ENCODE measurements around the gene FBLN7.
"Not testable (repeated sequence)": the region's sequence is repeated elsewhere in the genome, so short reads cannot be mapped to it uniquely, and the experiment has no call there.

The FBLN7 gene

GRCh38 chr2:112201696-112202430 is 63.7 kb downstream of the FBLN7 start:
- no peak for DNase-seq
- in situ Hi-C loops (cut with MboI; ENCODE audit: low pct_unique_long_range_greater_than_20kb, low sequenced_read_pairs), result no loop called here

GRCh38 chr2:112204411-112204810 is 66.2 kb downstream of the FBLN7 start:
- in situ Hi-C loops (cut with MboI; ENCODE audit: low pct_unique_long_range_greater_than_20kb, low sequenced_read_pairs), result no loop called here
- DNase-seq, result peak; percentile 35

GRCh38 chr2:112207905-112208304 is 69.7 kb downstream of the FBLN7 start:
- in situ Hi-C loops (cut with MboI; ENCODE audit: low pct_unique_long_range_greater_than_20kb, low sequenced_read_pairs); DNase-seq: not testable (repeated sequence)

- peak; percentile 16 for DNase-seq
- in situ Hi-C loops (cut with MboI; ENCODE audit: low pct_unique_long_range_greater_than_20kb, low sequenced_read_pairs), result no loop called here
Observed at GRCh38 chr2:112216167-112216566, 78.0 kb downstream of the FBLN7 start.

GRCh38 chr2:112217854-112218253 is 79.7 kb downstream of the FBLN7 start:
- in situ Hi-C loops (cut with MboI; ENCODE audit: low pct_unique_long_range_greater_than_20kb, low sequenced_read_pairs), result no loop called here
- no peak for DNase-seq

GRCh38 chr2:112220186-112220585 is 82.0 kb downstream of the FBLN7 start:
- no peak for DNase-seq
- in situ Hi-C loops (cut with MboI; ENCODE audit: low pct_unique_long_range_greater_than_20kb, low sequenced_read_pairs), result no loop called here

GRCh38 chr2:112220831-112221230 is 82.6 kb downstream of the FBLN7 start:
- in situ Hi-C loops (cut with MboI; ENCODE audit: low pct_unique_long_range_greater_than_20kb, low sequenced_read_pairs), result no loop called here
- DNase-seq, result no peak

- in situ Hi-C loops (cut with MboI; ENCODE audit: low pct_unique_long_range_greater_than_20kb, low sequenced_read_pairs), result no loop called here
- peak; percentile 5 for DNase-seq
Observed at GRCh38 chr2:112229348-112229747, 91.2 kb downstream of the FBLN7 start.

GRCh38 chr2:112230371-112230770 is 92.2 kb downstream of the FBLN7 start:
- in situ Hi-C loops (cut with MboI; ENCODE audit: low pct_unique_long_range_greater_than_20kb, low sequenced_read_pairs), result no loop called here
- no peak for DNase-seq

Measured in KBM-7 (cell line).